Ishikawa (cell line): ENCODE results near the gene SEC14L6.

Experiments
- CEBPB ChIP-seq: IDR thresholded peaks from 2 replicates; pipeline ENCODE4 v1.6.1; 2012
- CREB1 ChIP-seq: IDR thresholded peaks from 2 replicates; pipeline ENCODE4 v1.6.1; 2012; ENCODE audit warnings: low read depth
- EGR1 ChIP-seq: IDR thresholded peaks from 2 replicates; pipeline ENCODE4 v1.6.1; 2012
- EP300 ChIP-seq: IDR thresholded peaks from 2 replicates; pipeline ENCODE4 v1.6.1; 2012; ENCODE audit warnings: borderline replicate concordance
- FOXM1 ChIP-seq: IDR thresholded peaks from 2 replicates; pipeline ENCODE4 v1.6.1; 2012; ENCODE audit warnings: low read depth, borderline replicate concordance
- NFIC ChIP-seq: IDR thresholded peaks from 2 replicates; pipeline ENCODE4 v1.6.1; 2012
- RAD21 ChIP-seq: IDR thresholded peaks from 2 replicates; pipeline ENCODE4 v1.6.1; 2012; ENCODE audit warnings: low read depth
- TAF1 ChIP-seq: IDR thresholded peaks from 2 replicates; pipeline ENCODE4 v1.6.1; 2012; ENCODE audit warnings: low read depth, mild to moderate bottlenecking
- TCF12 ChIP-seq: IDR thresholded peaks from 2 replicates; pipeline ENCODE4 v1.6.1; 2012; ENCODE audit warnings: low read depth
- TEAD4 ChIP-seq: IDR thresholded peaks from 2 replicates; pipeline ENCODE4 v1.6.1; 2012
- YY1 ChIP-seq: IDR thresholded peaks from 2 replicates; pipeline ENCODE4 v1.6.1; 2012; ENCODE audit warnings: low read depth
- ZBTB7A ChIP-seq: IDR thresholded peaks from 2 replicates; pipeline ENCODE4 v1.6.1; 2012; ENCODE audit warnings: low read depth
- TF ChIP-seq, protein P1 (sequence below): IDR thresholded peaks from 2 replicates; pipeline ENCODE4 v1.6.1; 2012
- TF ChIP-seq, protein P2 (sequence below): IDR thresholded peaks from 2 replicates; pipeline ENCODE4 v1.6.1; 2012
- TF ChIP-seq, protein P3 (sequence below): IDR thresholded peaks from 2 replicates; pipeline ENCODE4 v1.6.1; 2012; ENCODE audit warnings: low read depth, mild to moderate bottlenecking

SEC14L6 gene

DNA sequence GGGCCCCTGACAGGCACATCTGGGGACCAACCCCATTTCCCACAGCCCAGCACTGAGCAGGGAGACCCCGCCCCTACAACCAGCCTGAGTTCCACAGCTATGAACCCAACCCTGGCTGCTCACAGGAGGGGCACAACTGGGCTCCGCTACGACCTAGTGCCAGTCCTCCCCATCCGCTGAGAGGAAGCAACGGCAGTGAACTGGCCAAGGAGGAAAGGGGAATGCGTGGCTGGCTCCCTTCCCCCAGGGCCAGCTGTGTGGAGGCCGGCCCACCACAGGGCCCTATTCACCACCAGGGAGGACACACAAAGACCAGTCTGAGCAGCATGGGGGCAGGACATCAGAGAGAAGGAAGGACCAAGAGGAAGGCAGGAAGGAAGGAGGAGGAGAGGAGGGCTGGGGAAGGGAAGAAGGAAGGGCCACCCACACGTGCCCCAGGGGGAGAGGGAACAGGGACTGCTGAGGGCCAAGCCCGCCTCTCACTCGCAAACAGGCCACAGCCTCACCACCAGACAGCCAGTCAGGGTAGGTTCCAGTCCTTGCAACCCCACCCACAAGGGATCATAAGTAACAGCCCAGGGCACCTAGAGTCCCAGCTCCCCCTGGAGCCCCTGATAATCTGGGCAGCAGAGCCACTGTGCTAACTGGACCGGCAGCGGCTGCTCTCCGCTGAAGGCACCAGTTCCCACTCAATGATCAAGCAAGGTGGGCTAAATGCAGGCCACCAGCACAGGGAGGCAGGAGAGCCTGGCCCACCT, 36.4 kb upstream of the SEC14L6 start:
- TF ChIP-seq YY1 (no peak), EP300 (no peak)

DNA sequence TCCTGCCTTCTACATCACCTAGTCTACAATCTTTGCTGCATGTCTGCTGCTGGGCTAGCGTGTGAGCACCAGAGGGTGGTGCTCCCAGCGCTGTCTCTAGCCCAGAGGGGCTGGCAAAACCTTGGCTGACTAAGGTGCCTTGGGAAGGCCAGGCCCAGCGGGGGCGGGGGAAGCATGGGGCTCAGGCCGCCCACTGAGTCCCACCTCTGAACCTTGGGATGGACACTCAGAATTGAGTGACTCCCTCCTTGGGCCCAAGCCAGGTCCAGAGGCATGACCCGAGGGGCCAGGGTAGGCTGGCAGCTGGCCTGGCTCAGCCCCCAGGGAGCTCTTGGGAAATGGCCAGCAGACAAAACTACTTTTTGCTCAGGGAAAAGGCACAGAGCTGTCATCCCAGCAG, 35.5 kb upstream of the SEC14L6 start:
- TF ChIP-seq YY1, result no peak
- no peak for TF ChIP-seq EGR1
- TF ChIP-seq TCF12, result no peak

DNA sequence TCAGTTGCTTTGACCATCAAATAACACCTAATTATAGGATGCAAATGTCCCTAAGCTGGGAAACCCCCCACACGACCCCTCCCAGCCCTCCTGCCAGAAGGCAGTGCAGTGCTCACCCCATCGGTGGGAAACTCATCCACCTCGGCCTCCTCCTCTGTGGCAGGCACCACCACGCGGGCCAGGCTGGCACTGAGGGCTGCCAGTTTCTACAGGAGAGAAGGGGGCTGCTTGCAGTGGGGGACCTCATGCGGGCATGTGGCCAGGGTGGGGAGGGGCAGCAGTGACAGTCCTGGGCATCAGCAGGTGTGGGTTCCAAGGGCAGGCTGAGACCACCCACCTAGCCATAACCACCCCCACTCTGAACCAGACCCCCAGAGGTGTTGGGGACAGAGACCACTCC, 34.4 kb upstream of the SEC14L6 start:
- TF ChIP-seq TEAD4, result no peak
- no peak for TF ChIP-seq TCF12
- no peak for TF ChIP-seq EGR1
- no peak for TF ChIP-seq NFIC
- TF ChIP-seq CEBPB, result no peak
- TF ChIP-seq EP300, result no peak
- TF ChIP-seq RAD21, result no peak
- TF ChIP-seq, protein P1, sequence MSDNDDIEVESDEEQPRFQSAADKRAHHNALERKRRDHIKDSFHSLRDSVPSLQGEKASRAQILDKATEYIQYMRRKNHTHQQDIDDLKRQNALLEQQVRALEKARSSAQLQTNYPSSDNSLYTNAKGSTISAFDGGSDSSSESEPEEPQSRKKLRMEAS, result no peak
- no peak for TF ChIP-seq ZBTB7A
- TF ChIP-seq FOXM1, result no peak
- TF ChIP-seq, protein P2, sequence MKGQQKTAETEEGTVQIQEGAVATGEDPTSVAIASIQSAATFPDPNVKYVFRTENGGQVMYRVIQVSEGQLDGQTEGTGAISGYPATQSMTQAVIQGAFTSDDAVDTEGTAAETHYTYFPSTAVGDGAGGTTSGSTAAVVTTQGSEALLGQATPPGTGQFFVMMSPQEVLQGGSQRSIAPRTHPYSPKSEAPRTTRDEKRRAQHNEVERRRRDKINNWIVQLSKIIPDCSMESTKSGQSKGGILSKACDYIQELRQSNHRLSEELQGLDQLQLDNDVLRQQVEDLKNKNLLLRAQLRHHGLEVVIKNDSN, result no peak
- TF ChIP-seq TAF1, result no peak
- no peak for TF ChIP-seq YY1
- TF ChIP-seq, protein P3, sequence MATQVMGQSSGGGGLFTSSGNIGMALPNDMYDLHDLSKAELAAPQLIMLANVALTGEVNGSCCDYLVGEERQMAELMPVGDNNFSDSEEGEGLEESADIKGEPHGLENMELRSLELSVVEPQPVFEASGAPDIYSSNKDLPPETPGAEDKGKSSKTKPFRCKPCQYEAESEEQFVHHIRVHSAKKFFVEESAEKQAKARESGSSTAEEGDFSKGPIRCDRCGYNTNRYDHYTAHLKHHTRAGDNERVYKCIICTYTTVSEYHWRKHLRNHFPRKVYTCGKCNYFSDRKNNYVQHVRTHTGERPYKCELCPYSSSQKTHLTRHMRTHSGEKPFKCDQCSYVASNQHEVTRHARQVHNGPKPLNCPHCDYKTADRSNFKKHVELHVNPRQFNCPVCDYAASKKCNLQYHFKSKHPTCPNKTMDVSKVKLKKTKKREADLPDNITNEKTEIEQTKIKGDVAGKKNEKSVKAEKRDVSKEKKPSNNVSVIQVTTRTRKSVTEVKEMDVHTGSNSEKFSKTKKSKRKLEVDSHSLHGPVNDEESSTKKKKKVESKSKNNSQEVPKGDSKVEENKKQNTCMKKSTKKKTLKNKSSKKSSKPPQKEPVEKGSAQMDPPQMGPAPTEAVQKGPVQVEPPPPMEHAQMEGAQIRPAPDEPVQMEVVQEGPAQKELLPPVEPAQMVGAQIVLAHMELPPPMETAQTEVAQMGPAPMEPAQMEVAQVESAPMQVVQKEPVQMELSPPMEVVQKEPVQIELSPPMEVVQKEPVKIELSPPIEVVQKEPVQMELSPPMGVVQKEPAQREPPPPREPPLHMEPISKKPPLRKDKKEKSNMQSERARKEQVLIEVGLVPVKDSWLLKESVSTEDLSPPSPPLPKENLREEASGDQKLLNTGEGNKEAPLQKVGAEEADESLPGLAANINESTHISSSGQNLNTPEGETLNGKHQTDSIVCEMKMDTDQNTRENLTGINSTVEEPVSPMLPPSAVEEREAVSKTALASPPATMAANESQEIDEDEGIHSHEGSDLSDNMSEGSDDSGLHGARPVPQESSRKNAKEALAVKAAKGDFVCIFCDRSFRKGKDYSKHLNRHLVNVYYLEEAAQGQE, result no peak
- no peak for TF ChIP-seq CREB1

DNA sequence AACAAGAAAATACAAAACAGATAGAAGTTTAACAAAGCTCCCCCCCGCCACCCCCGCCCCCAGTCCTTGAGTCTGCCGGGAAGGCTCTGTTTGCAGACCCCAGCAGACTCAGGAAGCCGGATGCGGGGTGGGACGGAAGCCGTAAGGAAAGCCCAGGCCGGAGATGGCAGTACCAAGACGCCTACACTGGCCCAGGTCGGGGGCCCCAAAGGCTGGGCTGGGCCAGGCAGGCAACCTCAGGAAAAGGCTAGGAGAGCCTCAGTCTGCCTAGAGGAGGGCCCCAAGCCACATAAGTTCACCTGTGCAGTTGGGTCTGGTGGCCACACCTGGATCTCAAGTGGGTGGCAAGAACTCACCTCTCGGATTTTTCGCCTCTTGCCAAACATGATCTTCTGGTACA, 31.9 kb upstream of the SEC14L6 start:
- no peak for TF ChIP-seq CEBPB
- TF ChIP-seq YY1, result no peak
- TF ChIP-seq EGR1, result no peak
- TF ChIP-seq TCF12, result no peak
- no peak for TF ChIP-seq EP300
- TF ChIP-seq, protein P3, result no peak
- TF ChIP-seq TEAD4, result no peak
- no peak for TF ChIP-seq ZBTB7A
- no peak for TF ChIP-seq FOXM1
- no peak for TF ChIP-seq CREB1

DNA sequence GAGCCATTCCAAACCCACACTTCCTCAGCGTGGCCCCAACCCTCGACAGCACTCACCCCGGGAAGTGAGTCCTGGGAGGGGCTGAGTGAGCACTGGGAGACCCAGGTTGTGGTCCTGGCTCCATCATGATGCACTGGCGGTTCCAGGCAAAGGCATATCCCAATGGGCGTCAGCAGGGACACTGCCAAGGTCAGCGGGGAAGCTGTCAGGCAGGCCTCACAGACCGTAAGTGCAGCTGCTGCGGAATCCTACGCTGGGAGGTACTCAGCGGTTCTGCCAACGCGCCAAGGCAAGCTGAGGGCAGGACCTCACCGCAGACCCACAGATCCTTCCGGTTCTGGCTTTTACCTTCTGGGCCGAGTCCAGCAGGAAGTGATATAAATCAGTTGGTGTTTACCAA, 29.3 kb upstream of the SEC14L6 start:
- TF ChIP-seq CEBPB (no peak), RAD21 (no peak), ZBTB7A (no peak), TEAD4 (no peak)

DNA sequence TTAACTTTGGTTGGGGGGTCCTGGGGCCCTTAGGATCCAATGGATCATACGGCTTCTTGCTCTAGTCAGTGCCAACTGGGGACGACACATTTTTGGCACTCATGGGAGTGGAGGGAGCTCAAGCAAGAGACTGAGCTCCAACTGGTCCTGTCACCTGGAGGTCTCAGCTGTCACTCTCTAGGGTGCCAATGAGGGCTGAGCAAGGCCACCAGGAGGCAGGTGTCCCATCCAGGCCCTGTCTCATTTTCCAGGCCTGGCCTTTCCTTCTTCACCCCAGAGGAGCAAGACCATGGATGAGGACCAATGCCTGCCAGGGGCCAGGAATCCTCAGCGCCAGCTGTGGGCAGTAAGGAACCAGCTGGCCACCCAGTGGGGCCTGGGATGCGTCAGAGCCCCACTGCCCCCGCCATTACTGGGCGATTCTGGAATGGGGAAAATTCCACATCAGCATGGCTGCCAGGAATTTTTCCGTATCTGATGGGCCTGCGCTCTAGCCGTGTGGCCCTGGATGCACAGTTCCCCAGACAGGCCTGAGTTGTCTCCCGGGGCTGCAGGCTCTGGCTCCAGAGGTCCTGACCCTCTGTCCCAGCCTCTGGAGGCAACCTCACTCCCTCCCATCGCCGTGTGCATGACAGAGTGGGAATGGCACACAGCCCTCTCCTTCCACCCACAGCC, 28.6 kb upstream of the SEC14L6 start:
- no peak for TF ChIP-seq NFIC

DNA sequence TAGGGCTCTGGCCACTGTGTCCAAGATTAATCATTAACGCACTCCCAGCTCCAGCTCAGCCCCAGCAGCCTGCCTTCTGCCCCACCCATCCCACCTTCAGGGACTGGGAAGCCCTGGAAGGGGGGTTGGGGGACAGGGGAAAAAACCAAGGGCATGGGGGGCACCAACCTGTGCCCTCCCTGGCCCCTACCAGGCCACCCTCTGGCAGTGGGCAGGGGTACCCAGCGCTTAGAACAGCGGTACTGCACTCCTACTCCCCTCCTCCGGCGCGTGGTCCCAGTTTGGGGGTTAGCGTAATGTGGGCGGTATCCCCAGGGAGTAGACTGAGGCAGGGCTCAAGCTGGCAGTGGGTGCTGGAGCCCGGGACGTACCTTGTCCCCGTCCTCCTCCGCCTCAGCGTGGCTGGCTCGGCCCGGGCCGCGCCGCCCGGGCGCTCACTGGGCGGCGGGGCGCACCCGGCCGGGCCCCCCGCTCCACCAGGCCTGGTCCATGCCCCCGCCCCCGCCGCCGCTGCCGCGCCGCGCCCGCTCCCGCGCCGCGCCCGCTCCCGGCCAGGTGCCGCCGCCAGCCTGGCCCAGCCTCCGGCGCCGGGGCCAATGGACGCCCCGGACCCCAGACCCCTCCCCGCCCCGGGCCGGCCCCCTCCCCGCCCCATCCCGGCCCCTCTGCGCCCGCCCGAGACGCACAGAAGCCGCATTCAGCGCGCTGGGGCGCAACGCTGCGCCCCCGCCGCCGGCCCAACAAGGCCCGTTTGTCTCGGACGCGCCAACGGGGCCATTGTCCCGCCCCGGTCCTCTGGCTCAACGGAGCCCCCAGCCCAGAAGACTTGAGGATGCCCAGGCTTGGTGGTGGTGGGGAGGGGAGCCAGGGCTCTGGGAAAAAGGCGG, 27.8 kb upstream of the SEC14L6 start, which contains the start of gene GAL3ST1:
GAL3ST1 (minus strand) TSS at position 571 of the 887 bp plus-strand sequence. CDS start 17,273 bp downstream, outside the sequence.
- TF ChIP-seq, protein P3, result no peak
- no peak for TF ChIP-seq TCF12
- TF ChIP-seq EGR1, result no peak
- TF ChIP-seq CEBPB, result no peak
- TF ChIP-seq EP300, result no peak
- TF ChIP-seq TAF1, result no peak
- no peak for TF ChIP-seq TEAD4
